G401 (cell line): ENCODE measurements around the gene PLCZ1. TPM values are rescaled to one million over a fixed set of nuclear protein-coding genes. Genes with fewer than 3 reads are reported as not detected.

ENCODE experiments used
- DNase-seq: peaks from one replicate; pipeline ENCODE4 v3.0.0-alpha.2; 2015; ENCODE audit warnings: low spot score
- in situ Hi-C: cut with HindIII; loops from 2 replicates; pipeline ENCODE4 v1.10.0; 2016; ENCODE audit warnings: low sequenced_read_pairs, mixed read lengths
- total RNA-seq: library from RNA; depleted of rRNA; stranded (reverse); fragments of >200 nt; shearing (Covaris generic); gene quantifications from 2 replicates; pipeline ENCODE4 v1.2.3, GENCODE V29; 2014; rRNA removed

Gene PLCZ1
- total RNA-seq, 1 experiment from 2014 or later = not detected

GRCh38 chr12:18643681-18644080, 94.1 kb downstream of the PLCZ1 start:
- DNase-seq = no peak

GRCh38 chr12:18640321-18640955, 97.4 kb downstream of the PLCZ1 start:
- in situ Hi-C loops = no loop called here
- no peak for DNase-seq

More at GRCh38 chr12:18643681-18644080, 94.1 kb downstream of the PLCZ1 start:
- in situ Hi-C loops = no loop called here

GRCh38 chr12:18634382-18634781, 103.4 kb downstream of the PLCZ1 start:
- no peak for DNase-seq
- in situ Hi-C loops = no loop called here

Other genes with a start within 250 kb of the PLCZ1 start
- gene CAPZA3, start 107 bp upstream of the PLCZ1 start, total RNA-seq = not detected in 2 replicates